ENCODE measurements around the gene KLHL3. TPM values are rescaled to one million over a fixed set of nuclear protein-coding genes. Genes with fewer than 3 reads are reported as not detected.
A peak's percentile ranks its signal among the peaks of the same experiment; 100 is the strongest.

KLHL3 gene
- total RNA-seq, 6 experiments from 2014 or later: 1.9 to 8.5 (median 3.3) TPM

DNA sequence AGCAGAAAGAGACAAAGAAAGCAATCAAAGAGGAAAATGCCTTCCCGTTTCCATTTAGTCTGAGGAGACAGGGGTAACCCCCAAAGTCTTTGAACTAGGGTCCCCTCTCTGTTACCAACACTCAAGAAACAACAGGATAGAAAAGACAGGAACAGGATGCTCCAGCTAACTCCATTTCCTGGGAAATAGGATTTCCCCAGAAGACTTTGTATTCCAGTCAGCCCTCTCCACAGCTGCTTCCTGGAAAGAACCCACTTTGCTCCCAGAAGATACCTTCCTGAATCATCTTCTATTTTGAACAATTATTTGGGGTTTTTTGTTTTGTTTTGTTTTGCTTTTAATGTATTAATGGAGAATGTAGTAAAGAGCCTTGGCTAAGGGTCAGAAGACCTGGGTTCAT is 56.0 kb downstream of the KLHL3 start:
- Histone ChIP-seq H3K27ac (no peak overlapping the region), H3K4me1 (no peaks in the 10 kb centered on the region), H3K4me3 (no peak overlapping the region), H3K36me3 (no peaks in the 10 kb centered on the region), H3K9me3 (no peaks in the 10 kb centered on the region), H3K27me3 (no peaks in the 10 kb centered on the region)
- intact Hi-C loops (cut with DNase I): no loop called here
- DNase-seq: no peak
- TF ChIP-seq CTCF (IDR thresholded peaks at IDR 0.05): no peak
- no peak for TF ChIP-seq POLR2A (IDR thresholded peaks at IDR 0.05)
- 50% methylated on average over 1 of the region's 1 CpG for WGBS (ENCODE audit: insufficient coverage, low coverage, low lambda C conversion rate, missing lambda C conversion rate)
- ATAC-seq: peak in 3 of 4 donors; percentile 17 to 61 (median 41)

DNA sequence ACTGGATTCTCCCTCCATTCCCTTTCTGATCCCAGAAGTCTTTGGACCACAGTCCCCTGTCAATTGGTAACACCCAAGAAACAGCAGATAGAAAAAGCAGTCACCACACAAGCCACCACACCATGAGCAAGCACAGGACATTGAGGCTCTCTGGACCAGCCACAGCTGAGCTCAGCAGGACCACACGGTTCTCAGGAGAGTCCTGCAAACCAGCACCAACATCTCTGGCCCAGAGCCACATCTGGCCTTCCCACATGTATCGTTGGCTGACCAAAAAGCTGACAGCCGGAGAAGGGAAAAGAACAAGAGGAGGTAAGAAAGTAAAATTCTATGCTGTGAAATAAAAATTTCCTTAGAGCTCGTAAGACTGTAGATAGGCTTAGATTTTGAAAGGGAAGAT is 56.7 kb downstream of the KLHL3 start:
- TF ChIP-seq CTCF (IDR thresholded peaks at IDR 0.05) (no peak), POLR2A (IDR thresholded peaks at IDR 0.05) (no peak)
- intact Hi-C loops (cut with DNase I): no loop called here
- WGBS (ENCODE audit: insufficient coverage, low coverage, low lambda C conversion rate, missing lambda C conversion rate): 40% methylated on average over 4 of the region's 4 CpGs
- no peaks in the 10 kb centered on the region for H3K4me1 ChIP-seq
- no peaks in the 10 kb centered on the region for H3K27me3 ChIP-seq
- ATAC-seq: no peak
- no peaks in the 10 kb centered on the region for H3K36me3 ChIP-seq
- no peaks in the 10 kb centered on the region for H3K9me3 ChIP-seq
- H3K4me3 ChIP-seq: no peak overlapping the region
- H3K27ac ChIP-seq: no peak overlapping the region
- no peak for DNase-seq

GRCh38 chr5:137672881-137673280 is 63.0 kb downstream of the KLHL3 start:
- TF ChIP-seq POLR2A (IDR thresholded peaks at IDR 0.05) (no peak), CTCF (IDR thresholded peaks at IDR 0.05) (no peak)
- no peaks in the 10 kb centered on the region for H3K36me3 ChIP-seq
- intact Hi-C loops (cut with DNase I): no loop called here
- no peaks in the 10 kb centered on the region for H3K9me3 ChIP-seq
- H3K4me1 ChIP-seq: peaks cover 0 to 19% (median 0%) of the 10 kb centered on the region in 4 donors
- H3K4me3 ChIP-seq: no peak overlapping the region
- no peaks in the 10 kb centered on the region for H3K27me3 ChIP-seq
- no peak overlapping the region for H3K27ac ChIP-seq
- WGBS (ENCODE audit: insufficient coverage, low coverage, low lambda C conversion rate, missing lambda C conversion rate): 90% methylated on average over 2 of the region's 3 CpGs
- ATAC-seq: no peak
- no peak for DNase-seq

DNA sequence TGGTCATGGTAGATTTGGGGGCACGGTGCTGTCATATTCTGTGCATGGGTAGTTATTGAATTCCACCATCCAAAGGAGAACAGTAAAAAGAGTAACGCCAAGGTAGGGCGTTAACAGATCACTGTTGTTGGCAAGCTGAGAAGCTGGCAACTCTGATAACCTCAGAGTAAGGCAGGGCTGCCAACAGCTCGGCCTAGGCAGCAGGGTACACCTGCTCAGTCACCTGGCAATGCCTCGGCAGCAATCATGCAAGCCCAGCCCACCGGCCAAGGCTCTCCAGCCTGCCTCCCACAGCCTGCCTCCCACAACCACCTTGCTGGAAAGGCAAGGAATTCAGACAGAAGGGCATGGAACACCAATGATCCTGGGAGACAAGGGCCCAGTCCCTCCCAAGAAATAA is 63.9 kb downstream of the KLHL3 start:
- intact Hi-C loops (cut with DNase I): no loop called here
- H3K27ac ChIP-seq: no peak overlapping the region
- H3K9me3 ChIP-seq: no peaks in the 10 kb centered on the region
- 53% methylated on average over 3 of the region's 6 CpGs for WGBS (ENCODE audit: insufficient coverage, low coverage, low lambda C conversion rate, missing lambda C conversion rate)
- H3K4me1 ChIP-seq: peaks cover 0 to 27% (median 0%) of the 10 kb centered on the region in 4 donors
- no peaks in the 10 kb centered on the region for H3K27me3 ChIP-seq
- no peak overlapping the region for H3K4me3 ChIP-seq
- DNase-seq: peak; percentile 69 to 83 (median 80)
- TF ChIP-seq CTCF (IDR thresholded peaks at IDR 0.05): no peak
- no peak for TF ChIP-seq POLR2A (IDR thresholded peaks at IDR 0.05)
- peak in 3 of 4 donors; percentile 57 to 91 (median 66) for ATAC-seq
- H3K36me3 ChIP-seq: no peaks in the 10 kb centered on the region

DNA sequence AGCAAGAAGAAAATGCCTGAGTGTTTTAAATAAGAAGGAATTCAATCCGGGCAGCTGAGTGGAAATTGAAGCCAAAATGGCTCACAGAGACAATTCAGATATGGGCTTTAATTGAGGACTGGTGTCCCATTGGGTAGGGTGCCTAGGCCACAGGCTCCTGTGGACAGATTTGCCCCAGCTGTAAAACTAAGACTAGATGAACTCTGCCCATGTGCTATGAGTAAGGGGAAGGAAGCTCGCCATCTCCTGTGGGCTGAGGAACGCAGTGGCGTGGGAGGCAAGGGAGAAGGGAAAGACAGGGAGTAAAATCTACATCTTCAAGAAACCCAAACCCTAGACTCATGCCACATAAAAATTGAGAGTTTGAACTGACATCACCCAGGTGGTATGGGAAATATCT is 66.1 kb downstream of the KLHL3 start:
- 93% methylated on average over 3 of the region's 4 CpGs for WGBS (ENCODE audit: insufficient coverage, low coverage, low lambda C conversion rate, missing lambda C conversion rate)
- peaks cover 0 to 39% (median 1%) of the 10 kb centered on the region in 4 donors for H3K4me1 ChIP-seq
- intact Hi-C loops (cut with DNase I): loop anchor here in 1 of 2 donors (5.0 kb wide), 1 partner anchor 62 kb away; no protein-coding TSS in a partner anchor
- H3K4me3 ChIP-seq: no peak overlapping the region
- H3K27me3 ChIP-seq: no peaks in the 10 kb centered on the region
- no peaks in the 10 kb centered on the region for H3K36me3 ChIP-seq
- H3K9me3 ChIP-seq: no peaks in the 10 kb centered on the region
- DNase-seq (no peak), ATAC-seq (no peak)
- H3K27ac ChIP-seq: no peak overlapping the region
- TF ChIP-seq CTCF (IDR thresholded peaks at IDR 0.05) (no peak), POLR2A (IDR thresholded peaks at IDR 0.05) (no peak)

Data from right lobe of liver (tissue), 6 donors.